Fibroblast of the aortic adventitia (primary cell): ENCODE results near the gene C1QL1. TPM values are rescaled to one million over a fixed set of nuclear protein-coding genes. Genes with fewer than 3 reads are reported as not detected.

Experiments
- DNase-seq: peaks from one replicate; pipeline ENCODE4 v3.0.0-alpha.2; 2010; ENCODE audit warnings: low read depth
- H3K4me3 ChIP-seq: 2 replicates; pipeline ENCODE4 v1.5.1; 2011; ENCODE audit warnings: low read depth, mild to moderate bottlenecking, control low read depth, low read length, moderate library complexity
- CTCF ChIP-seq: IDR thresholded peaks from 2 replicates; pipeline ENCODE4 v1.5.1; 2011; ENCODE audit warnings: mild to moderate bottlenecking, low read length, control low read depth, inconsistent platforms; ENCODE audit not compliant: insufficient read depth
- total RNA-seq: library from RNA; depleted of rRNA; stranded (reverse); fragments of >200 nt; gene quantifications from 2 replicates; pipeline ENCODE4 v1.2.3, GENCODE V29; 2012; ENCODE audit warnings: low replicate concordance

The C1QL1 gene
- total RNA-seq, 1 donor, result 0.09 TPM

GRCh38 chr17:44928950-44929720 lies 39.0 kb downstream of the C1QL1 start:
- DNase-seq, result no peak
- H3K4me3 ChIP-seq, result no peak overlapping the region
- no peak for TF ChIP-seq CTCF

GRCh38 chr17:44928136-44928535 lies 40.0 kb downstream of the C1QL1 start:
- DNase-seq, result no peak
- no peak for TF ChIP-seq CTCF
- no peak overlapping the region for H3K4me3 ChIP-seq

- no peak for DNase-seq
- no peak overlapping the region for H3K4me3 ChIP-seq
- no peak for TF ChIP-seq CTCF
Measured at GRCh38 chr17:44927696-44928095, 40.4 kb downstream of the C1QL1 start.

GRCh38 chr17:44926821-44927525 lies 41.1 kb downstream of the C1QL1 start:
- no peak for TF ChIP-seq CTCF
- DNase-seq, result no peak
- H3K4me3 ChIP-seq, result no peak overlapping the region

GRCh38 chr17:44925731-44926697 lies 42.1 kb downstream of the C1QL1 start:
- DNase-seq, result no peak
- TF ChIP-seq CTCF, result no peak
- H3K4me3 ChIP-seq, result no peak overlapping the region

- no peak for DNase-seq
- no peak overlapping the region for H3K4me3 ChIP-seq
- TF ChIP-seq CTCF, result no peak
Measured at GRCh38 chr17:44924107-44924544, 44.0 kb downstream of the C1QL1 start.
